ENCODE data around the gene GPSM1. TPM values are rescaled to one million over a fixed set of nuclear protein-coding genes. Genes with fewer than 3 reads are reported as not detected.

The GPSM1 gene
- total RNA-seq, 1 donor: 39.1 TPM

- Histone ChIP-seq H3K79me2 (ENCODE audit: insufficient read depth, low read length) (no peaks in the 10 kb centered on the region), H3K36me3 (ENCODE audit: insufficient read depth, low read length) (peaks cover 24% of the 10 kb centered on the region), H3K9me3 (ENCODE audit: low read depth, low read length) (no peaks in the 10 kb centered on the region), H3K4me2 (ENCODE audit: insufficient read depth, low read length) (no peak overlapping the region), H3K27ac (ENCODE audit: low read depth, low read length) (no peak overlapping the region), H3K4me1 (ENCODE audit: insufficient read depth, low read length) (no peaks in the 10 kb centered on the region), H2AFZ (ENCODE audit: low read length) (no peak overlapping the region), H3K27me3 (ENCODE audit: insufficient read depth, low read length) (no peaks in the 10 kb centered on the region), H4K20me1 (ENCODE audit: insufficient read depth, low read length) (no peaks in the 10 kb centered on the region), H3K4me3 (ENCODE audit: insufficient read depth, low read length) (no peak overlapping the region)
- DNase-seq (ENCODE audit: insufficient read length, low spot score, missing footprints): no peak
- TF ChIP-seq CTCF (IDR thresholded peaks at IDR 0.05; ENCODE audit: extremely low read depth, low read depth, low read length): no peak
Observed at GRCh38 chr9:136380381-136380780, 53.0 kb downstream of the GPSM1 start.

GRCh38 chr9:136381311-136381710 lies 54.0 kb downstream of the GPSM1 start:
- Histone ChIP-seq H3K9me3 (ENCODE audit: low read depth, low read length) (no peaks in the 10 kb centered on the region), H3K36me3 (ENCODE audit: insufficient read depth, low read length) (peaks cover 31% of the 10 kb centered on the region), H3K79me2 (ENCODE audit: insufficient read depth, low read length) (no peaks in the 10 kb centered on the region), H3K4me1 (ENCODE audit: insufficient read depth, low read length) (no peaks in the 10 kb centered on the region), H3K27ac (ENCODE audit: low read depth, low read length) (no peak overlapping the region), H3K4me2 (ENCODE audit: insufficient read depth, low read length) (no peak overlapping the region), H4K20me1 (ENCODE audit: insufficient read depth, low read length) (no peaks in the 10 kb centered on the region), H2AFZ (ENCODE audit: low read length) (no peak overlapping the region), H3K4me3 (ENCODE audit: insufficient read depth, low read length) (no peak overlapping the region), H3K27me3 (ENCODE audit: insufficient read depth, low read length) (no peaks in the 10 kb centered on the region)
- no peak for DNase-seq (ENCODE audit: insufficient read length, low spot score, missing footprints)
- TF ChIP-seq CTCF (IDR thresholded peaks at IDR 0.05; ENCODE audit: extremely low read depth, low read depth, low read length): no peak

- H3K36me3 ChIP-seq (ENCODE audit: insufficient read depth, low read length): peaks cover 35% of the 10 kb centered on the region
- DNase-seq (ENCODE audit: insufficient read length, low spot score, missing footprints): no peak
- no peaks in the 10 kb centered on the region for H4K20me1 ChIP-seq (ENCODE audit: insufficient read depth, low read length)
Observed at GRCh38 chr9:136381966-136382513, 54.7 kb downstream of the GPSM1 start.

GRCh38 chr9:136383436-136383835 lies 56.1 kb downstream of the GPSM1 start:
- Histone ChIP-seq H3K27ac (ENCODE audit: low read depth, low read length) (no peak overlapping the region), H3K79me2 (ENCODE audit: insufficient read depth, low read length) (no peaks in the 10 kb centered on the region), H3K27me3 (ENCODE audit: insufficient read depth, low read length) (no peaks in the 10 kb centered on the region), H3K36me3 (ENCODE audit: insufficient read depth, low read length) (peaks cover 47% of the 10 kb centered on the region), H3K9me3 (ENCODE audit: low read depth, low read length) (no peaks in the 10 kb centered on the region), H3K4me2 (ENCODE audit: insufficient read depth, low read length) (no peak overlapping the region), H3K4me1 (ENCODE audit: insufficient read depth, low read length) (no peaks in the 10 kb centered on the region), H4K20me1 (ENCODE audit: insufficient read depth, low read length) (no peaks in the 10 kb centered on the region), H3K4me3 (ENCODE audit: insufficient read depth, low read length) (no peak overlapping the region), H2AFZ (ENCODE audit: low read length) (no peak overlapping the region)
- DNase-seq (ENCODE audit: insufficient read length, low spot score, missing footprints): no peak
- no peak for TF ChIP-seq CTCF (IDR thresholded peaks at IDR 0.05; ENCODE audit: extremely low read depth, low read depth, low read length)

More at GRCh38 chr9:136381966-136382513, 54.7 kb downstream of the GPSM1 start:
- Histone ChIP-seq H3K9me3 (ENCODE audit: low read depth, low read length) (no peaks in the 10 kb centered on the region), H3K79me2 (ENCODE audit: insufficient read depth, low read length) (no peaks in the 10 kb centered on the region), H3K4me1 (ENCODE audit: insufficient read depth, low read length) (no peaks in the 10 kb centered on the region), H3K4me2 (ENCODE audit: insufficient read depth, low read length) (no peak overlapping the region), H2AFZ (ENCODE audit: low read length) (no peak overlapping the region), H3K27me3 (ENCODE audit: insufficient read depth, low read length) (no peaks in the 10 kb centered on the region), H3K4me3 (ENCODE audit: insufficient read depth, low read length) (no peak overlapping the region), H3K27ac (ENCODE audit: low read depth, low read length) (no peak overlapping the region)
- no peak for TF ChIP-seq CTCF (IDR thresholded peaks at IDR 0.05; ENCODE audit: extremely low read depth, low read depth, low read length)
